Loucy (cell line): ENCODE results near the gene LAMA5.

Experiments used
- EZH2phosphoT487 ChIP-seq: fragments of 200-600 bp; IDR thresholded peaks from 2 replicates; pipeline ENCODE4 v1.6.1; 2018; ENCODE audit warnings: antibody characterized with exemption, mild to moderate bottlenecking, moderate library complexity, borderline replicate concordance
- TF ChIP-seq, protein P1 (sequence below): fragments of 200-600 bp; sonication (generic); conservative IDR thresholded peaks from 2 replicates; pipeline ENCODE4 v1.5.1; 2014; ENCODE audit warnings: mild to moderate bottlenecking, antibody characterized with exemption, low read length

DNA sequence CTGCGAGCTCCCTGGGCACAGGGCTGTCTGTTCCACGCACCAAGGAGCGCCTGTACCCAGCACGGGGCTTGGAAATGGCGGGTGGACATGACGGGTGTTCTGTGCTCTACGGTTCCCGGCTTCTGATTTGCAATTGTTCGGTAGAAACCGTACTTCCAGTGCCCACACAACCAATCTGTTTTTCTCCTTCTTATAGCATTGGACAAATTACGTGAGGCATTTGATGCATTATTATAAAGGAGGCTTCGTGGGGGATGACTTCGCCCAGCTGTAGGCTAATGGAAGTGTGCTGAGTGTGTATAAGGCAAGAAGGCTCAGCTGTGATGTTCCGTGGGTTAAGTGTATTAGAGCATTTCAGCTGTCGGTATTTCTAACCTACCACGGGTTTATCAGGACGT is 10.0 kb upstream of the LAMA5 start:
- TF ChIP-seq, protein P1, sequence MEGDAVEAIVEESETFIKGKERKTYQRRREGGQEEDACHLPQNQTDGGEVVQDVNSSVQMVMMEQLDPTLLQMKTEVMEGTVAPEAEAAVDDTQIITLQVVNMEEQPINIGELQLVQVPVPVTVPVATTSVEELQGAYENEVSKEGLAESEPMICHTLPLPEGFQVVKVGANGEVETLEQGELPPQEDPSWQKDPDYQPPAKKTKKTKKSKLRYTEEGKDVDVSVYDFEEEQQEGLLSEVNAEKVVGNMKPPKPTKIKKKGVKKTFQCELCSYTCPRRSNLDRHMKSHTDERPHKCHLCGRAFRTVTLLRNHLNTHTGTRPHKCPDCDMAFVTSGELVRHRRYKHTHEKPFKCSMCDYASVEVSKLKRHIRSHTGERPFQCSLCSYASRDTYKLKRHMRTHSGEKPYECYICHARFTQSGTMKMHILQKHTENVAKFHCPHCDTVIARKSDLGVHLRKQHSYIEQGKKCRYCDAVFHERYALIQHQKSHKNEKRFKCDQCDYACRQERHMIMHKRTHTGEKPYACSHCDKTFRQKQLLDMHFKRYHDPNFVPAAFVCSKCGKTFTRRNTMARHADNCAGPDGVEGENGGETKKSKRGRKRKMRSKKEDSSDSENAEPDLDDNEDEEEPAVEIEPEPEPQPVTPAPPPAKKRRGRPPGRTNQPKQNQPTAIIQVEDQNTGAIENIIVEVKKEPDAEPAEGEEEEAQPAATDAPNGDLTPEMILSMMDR, result no peak
- no peak for TF ChIP-seq EZH2phosphoT487
